Pulmonary artery endothelial cell (primary cell): ENCODE data around the gene E2F1. TPM values are rescaled to one million over a fixed set of nuclear protein-coding genes. Genes with fewer than 3 reads are reported as not detected.
"Not testable (repeated sequence)": the region's sequence is repeated elsewhere in the genome, so short reads cannot be mapped to it uniquely, and the experiment has no call there.

Source experiments
- DNase-seq: peaks from one replicate; pipeline ENCODE4 v3.0.0-alpha.2; 2011; ENCODE audit warnings: low read depth, low spot score
- total RNA-seq: library from RNA; depleted of rRNA; stranded (reverse); fragments of >200 nt; gene quantifications from 2 replicates; pipeline ENCODE4 v1.2.3, GENCODE V29; 2014

E2F1 gene
- total RNA-seq, 1 donor from 2014 or later, result 14.1 TPM

DNA sequence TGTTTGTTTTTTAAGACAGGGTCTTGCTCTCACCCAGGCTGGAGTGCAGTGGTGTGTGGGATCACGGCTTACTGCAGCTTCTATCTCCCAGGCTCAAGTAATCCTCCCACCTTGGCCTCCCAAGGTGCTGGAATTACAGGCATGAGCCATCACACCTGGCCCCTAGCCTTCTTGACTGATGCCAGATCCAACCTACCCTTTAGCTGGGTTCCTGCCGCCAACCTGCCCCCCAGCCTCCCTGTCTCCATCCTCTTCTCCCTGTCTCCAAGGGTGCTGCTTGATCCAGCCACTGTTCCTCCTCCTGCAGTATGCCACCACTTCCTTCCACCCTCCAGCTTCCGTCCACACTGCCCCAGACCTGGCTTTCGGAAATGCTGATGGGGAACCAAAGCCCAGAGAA is 27.3 kb downstream of the E2F1 start:
- DNase-seq, result no peak

DNA sequence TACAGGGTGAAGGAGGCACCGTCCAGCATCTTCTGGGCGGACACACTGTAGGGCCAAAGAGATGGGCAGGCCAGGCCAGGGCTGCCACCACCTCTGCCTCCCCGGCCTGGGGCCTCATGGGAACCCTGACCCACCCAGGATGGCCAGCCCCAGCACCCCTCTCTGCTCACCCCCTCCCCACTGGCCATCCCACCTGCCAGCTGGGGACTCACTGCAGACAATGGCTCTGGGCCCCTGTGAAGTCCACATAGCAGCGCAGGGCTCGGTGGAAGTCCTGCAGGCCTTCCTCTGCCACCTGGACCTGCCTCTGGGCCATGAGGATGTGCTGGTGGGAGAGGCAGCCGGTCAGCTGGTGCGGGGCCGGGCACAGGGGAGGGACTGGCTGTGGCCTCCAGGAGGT is 27.7 kb downstream of the E2F1 start:
- DNase-seq, result no peak

GRCh38 chr20:33657704-33658095 is 28.5 kb downstream of the E2F1 start:
- DNase-seq, result no peak

DNA sequence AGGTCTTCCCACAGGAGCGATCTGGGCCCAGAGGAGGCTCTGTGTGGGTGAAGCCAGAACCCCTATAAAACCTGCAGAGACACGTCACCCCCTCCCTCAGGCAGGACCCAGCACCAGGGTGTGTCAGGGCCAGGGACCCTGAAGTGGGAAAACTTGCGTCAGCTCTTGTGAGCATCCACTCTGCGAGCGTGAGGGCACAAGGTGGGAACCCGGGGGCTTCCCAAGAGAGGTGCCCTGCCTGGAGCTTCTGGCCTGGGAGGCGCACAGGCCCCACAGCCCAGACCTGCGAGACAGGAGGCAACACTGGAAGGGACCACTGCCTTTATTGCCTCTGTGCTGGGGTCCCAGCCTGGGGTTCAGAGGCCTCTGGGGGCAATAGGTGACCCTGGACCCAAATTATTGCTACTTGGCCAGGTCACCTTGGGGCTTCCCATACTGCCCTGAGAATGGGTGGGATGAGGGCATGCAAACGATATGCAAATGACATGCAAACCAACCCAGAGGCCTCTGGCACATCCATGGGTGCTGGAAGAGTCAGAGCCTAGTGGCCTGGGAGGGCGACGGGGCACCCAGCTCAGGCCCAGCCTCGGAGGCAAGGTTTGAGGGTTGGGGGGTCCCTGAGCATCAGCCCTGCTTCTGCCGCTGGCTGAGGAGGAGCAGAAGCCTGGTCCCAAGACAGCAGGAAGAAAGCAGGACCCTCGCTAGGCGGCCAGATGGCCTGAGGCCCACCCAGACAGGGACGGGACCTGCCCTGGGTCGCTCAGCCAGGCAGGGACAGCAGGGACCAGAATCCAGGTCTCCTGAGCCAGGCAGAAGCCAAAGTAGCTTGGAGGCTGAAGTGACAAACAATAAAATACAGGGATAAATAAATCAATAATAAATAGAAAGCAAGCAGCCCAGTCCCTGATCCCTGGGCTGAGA is 29.1 kb downstream of the E2F1 start:
- no peak for DNase-seq

DNA sequence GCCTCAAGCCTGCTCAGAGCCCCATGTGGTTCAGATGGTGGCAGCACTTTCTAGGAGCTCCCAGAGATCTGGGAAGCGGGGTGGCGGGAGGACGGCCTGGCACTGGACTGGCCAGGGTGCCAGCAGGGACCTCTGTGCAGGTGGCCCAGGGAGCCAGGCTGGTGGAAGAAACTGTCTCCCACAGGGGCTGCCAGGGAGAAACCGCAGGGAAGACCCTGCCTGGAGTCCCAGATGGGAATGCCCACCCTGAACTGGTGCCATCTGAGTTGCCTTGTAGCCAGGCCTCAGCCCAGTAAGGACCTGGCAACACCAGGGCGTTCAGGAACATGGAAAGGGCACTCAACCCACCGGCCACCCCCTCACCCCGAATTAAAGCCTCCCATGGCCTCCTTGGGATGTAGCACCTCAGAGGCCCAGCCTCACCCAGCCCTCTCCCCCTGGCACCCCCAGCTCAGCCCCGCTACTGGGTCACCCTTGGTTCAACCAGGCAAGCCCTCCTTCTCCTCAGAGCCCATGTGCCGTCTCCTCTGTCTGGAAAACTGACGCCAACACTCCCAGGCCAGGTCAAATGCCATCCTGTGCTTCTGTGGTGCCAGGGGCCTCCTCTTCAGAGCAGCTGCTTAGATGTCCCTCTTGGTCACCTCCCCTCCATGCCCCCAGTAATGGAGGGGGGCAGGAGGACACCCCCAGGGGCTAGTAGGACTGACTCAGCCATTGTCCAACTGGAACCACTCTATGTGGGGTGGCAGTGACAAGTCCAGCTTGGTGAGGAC is 30.0 kb downstream of the E2F1 start:
- DNase-seq, result no peak

DNA sequence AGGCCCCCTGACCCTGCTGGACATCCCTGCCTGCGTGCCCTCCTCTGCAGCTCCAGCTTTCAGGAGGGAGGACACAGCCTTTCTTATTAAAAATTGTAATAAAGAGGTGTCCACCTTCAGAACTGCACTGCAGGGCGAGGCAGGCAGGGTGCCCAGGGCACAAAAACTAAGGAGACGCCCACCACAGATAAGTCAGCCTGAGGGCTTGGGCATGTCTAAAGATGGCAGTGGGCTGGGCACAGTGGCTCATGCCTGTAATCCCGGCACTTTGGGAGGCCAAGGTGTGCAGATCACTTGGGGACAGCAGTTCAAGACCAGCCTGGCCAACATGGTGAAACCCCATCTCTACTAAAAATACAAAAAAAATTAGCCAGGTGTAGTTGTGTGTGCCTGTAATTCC is 31.0 kb downstream of the E2F1 start:
- DNase-seq, result no peak

DNA sequence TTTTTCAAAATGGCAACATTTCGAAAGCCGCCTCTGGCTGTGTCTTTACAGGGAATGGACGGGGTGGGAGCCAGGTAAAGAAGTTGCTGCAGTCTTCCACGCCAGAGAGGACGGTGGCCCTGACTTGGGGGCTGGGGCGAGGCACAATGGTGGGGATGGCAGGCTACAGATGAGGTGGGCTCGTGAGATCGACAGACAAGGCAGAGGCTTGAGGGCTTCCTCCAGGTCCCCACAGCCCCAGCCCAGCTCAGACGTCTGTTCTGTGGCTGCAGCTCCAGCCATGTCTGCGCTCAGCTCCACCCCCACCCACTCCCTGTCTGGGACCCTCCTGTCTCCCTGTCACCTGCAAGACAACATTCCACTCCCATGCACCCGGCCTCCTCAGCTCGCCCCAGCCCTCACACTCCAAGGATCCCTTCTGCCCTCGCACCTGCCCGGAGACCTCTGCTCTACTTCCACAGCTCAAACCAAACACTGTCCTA is 31.5 kb downstream of the E2F1 start:
- no peak for DNase-seq

- DNase-seq, result no peak
These were observed 32.1 kb downstream of the E2F1 start for GRCh38 chr20:33653900-33654596.

GRCh38 chr20:33653218-33653899 is 32.8 kb downstream of the E2F1 start:
- DNase-seq, result no peak

- DNase-seq, result no peak
These were observed 34.6 kb downstream of the E2F1 start for GRCh38 chr20:33651562-33652048.

DNA sequence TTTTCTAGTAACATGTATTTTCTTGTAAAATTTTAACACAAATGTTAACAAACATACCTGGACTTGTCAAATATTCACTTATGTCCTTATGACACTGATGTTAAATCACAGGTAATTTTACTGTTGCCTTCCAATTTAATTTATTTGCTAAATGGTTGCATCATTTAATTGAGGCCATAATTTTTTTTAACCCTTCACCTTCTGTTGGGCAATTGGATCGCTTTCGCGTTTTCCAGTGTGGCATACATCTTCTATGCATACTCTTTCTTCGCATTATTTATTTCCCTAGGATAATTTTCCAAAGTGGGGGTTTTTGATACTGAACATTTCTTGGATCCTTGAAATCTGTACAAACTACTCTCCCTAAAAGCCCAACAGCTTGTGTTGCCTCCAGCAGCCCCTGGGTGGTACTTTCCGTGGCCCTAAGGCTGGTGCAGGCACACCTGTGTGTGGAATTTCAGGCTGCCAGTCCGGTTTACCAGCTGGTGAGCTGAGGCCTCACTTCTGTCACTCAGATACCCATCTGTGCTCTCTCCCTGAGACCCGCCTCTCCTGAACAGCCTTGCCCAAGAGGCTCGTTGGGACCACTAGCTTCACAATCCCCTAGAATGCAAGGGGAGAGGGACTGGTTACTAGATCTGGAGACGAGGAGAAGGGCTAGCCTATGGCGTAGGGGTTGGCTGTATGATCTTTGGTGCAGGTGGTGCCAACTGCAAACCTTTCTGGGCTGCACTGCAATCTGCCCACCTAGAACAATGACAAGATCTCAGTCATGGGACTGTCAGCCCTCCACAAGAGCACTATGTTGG is 35.2 kb downstream of the E2F1 start:
- DNase-seq, result no peak

GRCh38 chr20:33650111-33650752 is 36.0 kb downstream of the E2F1 start:
- no peak for DNase-seq

- no peak for DNase-seq
These were observed 36.9 kb downstream of the E2F1 start for GRCh38 chr20:33649201-33649681.

GRCh38 chr20:33648396-33649004 is 37.7 kb downstream of the E2F1 start:
- DNase-seq, result no peak

- DNase-seq, result no peak
These were observed 38.4 kb downstream of the E2F1 start for GRCh38 chr20:33647603-33648395.

- not testable (repeated sequence) for DNase-seq
These were observed 39.1 kb downstream of the E2F1 start for GRCh38 chr20:33646959-33647602.

GRCh38 chr20:33646191-33646590 is 40.0 kb downstream of the E2F1 start:
- no peak for DNase-seq

- DNase-seq, result no peak
These were observed 40.8 kb downstream of the E2F1 start for GRCh38 chr20:33645396-33645795.
